ENCODE data around the gene COA8.
A peak's percentile ranks its signal among the peaks of the same experiment; 100 is the strongest.
"Not testable (repeated sequence)": the region's sequence is repeated elsewhere in the genome, so short reads cannot be mapped to it uniquely, and the experiment has no call there.

The COA8 gene

DNA sequence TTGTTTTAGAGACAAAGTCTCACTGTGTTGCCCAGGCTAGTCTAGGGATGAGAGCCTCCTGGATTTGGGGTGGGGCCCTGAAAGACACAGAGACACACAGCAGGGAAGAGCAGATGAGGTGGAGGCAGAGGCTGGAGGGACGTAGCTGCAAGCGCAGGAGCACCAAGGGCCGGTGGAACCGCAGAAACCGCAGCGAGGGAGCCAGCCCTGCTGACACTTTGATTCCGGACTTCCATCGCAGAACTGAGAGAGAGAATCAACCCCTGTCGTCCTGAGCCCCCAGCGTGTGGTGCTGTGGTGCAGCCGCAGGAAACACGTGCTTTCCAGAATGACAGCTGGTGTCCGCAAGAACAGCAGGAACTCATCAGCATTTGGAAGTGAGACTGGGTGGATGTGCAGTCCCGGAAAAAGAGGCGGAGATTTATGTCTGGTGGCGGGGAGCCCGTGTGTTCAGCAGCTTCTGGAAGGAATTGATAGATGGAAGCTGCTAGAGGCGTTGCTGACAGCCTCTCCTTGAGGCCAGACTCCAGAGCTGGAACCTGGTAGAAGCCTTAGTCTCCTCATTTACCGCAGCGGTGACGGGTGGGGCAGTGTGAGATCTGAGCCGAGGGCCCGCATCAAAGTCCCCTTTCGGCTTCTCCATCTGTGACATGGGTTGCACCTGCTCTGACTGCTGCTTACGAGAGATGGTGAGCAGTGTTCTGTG lies 44.4 kb downstream of the COA8 start:
- H2BK5ac ChIP-seq (ENCODE audit: low read length) = no peak overlapping the region

GRCh38 chr14:103607822-103608221 lies 45.1 kb downstream of the COA8 start:
- no CpG with 5 or more reads among the region's 15 CpGs for WGBS (ENCODE audit: extremely low coverage, insufficient coverage, low lambda C conversion rate)
- no peaks in the 10 kb centered on the region for H3K79me2 ChIP-seq (ENCODE audit: control insufficient read depth, insufficient read depth, low read length)

More for the DNA sequence above, 44.4 kb downstream of the COA8 start:
- Histone ChIP-seq H3K4me1 (ENCODE audit: control insufficient read depth, low read depth, low read length) (no peaks in the 10 kb centered on the region), H3K79me1 (ENCODE audit: low read length) (no peaks in the 10 kb centered on the region), H4K5ac (ENCODE audit: low read length) (no peak overlapping the region), H3K27ac (ENCODE audit: low read depth, low read length) (no peak overlapping the region), H3K18ac (ENCODE audit: low read length) (no peak overlapping the region), H3K4ac (ENCODE audit: low read depth, low read length) (no peak overlapping the region), H3K36me3 (ENCODE audit: control insufficient read depth, insufficient read depth, low read length) (no peaks in the 10 kb centered on the region), H4K8ac (ENCODE audit: low read depth, low read length) (no peak overlapping the region), H2BK120ac (ENCODE audit: low read depth, low read length) (no peak overlapping the region), H3K23ac (ENCODE audit: low read length) (no peak overlapping the region), H3K27me3 (ENCODE audit: insufficient read depth, low read length, poor library complexity) (no peaks in the 10 kb centered on the region), H2AK5ac (ENCODE audit: low read length) (no peak overlapping the region), H3K79me2 (ENCODE audit: control insufficient read depth, insufficient read depth, low read length) (no peaks in the 10 kb centered on the region), H3K4me3 (ENCODE audit: low read length) (no peak overlapping the region), H3K9ac (ENCODE audit: low read length) (no peak overlapping the region), H3K56ac (ENCODE audit: low read length) (no peak overlapping the region), H2BK15ac (replicated peaks; ENCODE audit: low read depth) (no peak overlapping the region), H3K4me2 (ENCODE audit: low read length) (no peak overlapping the region)
- WGBS (ENCODE audit: extremely low coverage, insufficient coverage, low lambda C conversion rate) = no CpG with 5 or more reads among the region's 25 CpGs
- DNase-seq = peak; percentile 55

GRCh38 chr14:103609081-103609480 lies 46.3 kb downstream of the COA8 start:
- H2BK15ac ChIP-seq (replicated peaks; ENCODE audit: low read depth); H3K4me2 ChIP-seq (ENCODE audit: low read length); H3K18ac ChIP-seq (ENCODE audit: low read length); H2BK5ac ChIP-seq (ENCODE audit: low read length); H3K4me1 ChIP-seq (ENCODE audit: control insufficient read depth, low read depth, low read length); H3K79me2 ChIP-seq (ENCODE audit: control insufficient read depth, insufficient read depth, low read length); DNase-seq; H4K5ac ChIP-seq (ENCODE audit: low read length); H4K8ac ChIP-seq (ENCODE audit: low read depth, low read length); H3K9ac ChIP-seq (ENCODE audit: low read length); H2AK5ac ChIP-seq (ENCODE audit: low read length); H3K27ac ChIP-seq (ENCODE audit: low read depth, low read length); H2BK120ac ChIP-seq (ENCODE audit: low read depth, low read length); H3K56ac ChIP-seq (ENCODE audit: low read length); H3K27me3 ChIP-seq (ENCODE audit: insufficient read depth, low read length, poor library complexity); H3K4me3 ChIP-seq (ENCODE audit: low read length); H3K36me3 ChIP-seq (ENCODE audit: control insufficient read depth, insufficient read depth, low read length); H3K23ac ChIP-seq (ENCODE audit: low read length); H3K79me1 ChIP-seq (ENCODE audit: low read length); H3K4ac ChIP-seq (ENCODE audit: low read depth, low read length): not testable (repeated sequence)
- WGBS (ENCODE audit: extremely low coverage, insufficient coverage, low lambda C conversion rate) = no CpG with 5 or more reads among the region's 4 CpGs

More at GRCh38 chr14:103607822-103608221, 45.1 kb downstream of the COA8 start:
- Histone ChIP-seq H3K56ac (ENCODE audit: low read length) (no peak overlapping the region), H2AK5ac (ENCODE audit: low read length) (no peak overlapping the region), H2BK5ac (ENCODE audit: low read length) (no peak overlapping the region), H3K27ac (ENCODE audit: low read depth, low read length) (no peak overlapping the region), H3K27me3 (ENCODE audit: insufficient read depth, low read length, poor library complexity) (no peaks in the 10 kb centered on the region), H3K9ac (ENCODE audit: low read length) (no peak overlapping the region), H3K4me3 (ENCODE audit: low read length) (no peak overlapping the region), H3K18ac (ENCODE audit: low read length) (no peak overlapping the region), H4K8ac (ENCODE audit: low read depth, low read length) (no peak overlapping the region), H3K36me3 (ENCODE audit: control insufficient read depth, insufficient read depth, low read length) (no peaks in the 10 kb centered on the region), H3K4me1 (ENCODE audit: control insufficient read depth, low read depth, low read length) (no peaks in the 10 kb centered on the region), H3K79me1 (ENCODE audit: low read length) (no peaks in the 10 kb centered on the region), H2BK120ac (ENCODE audit: low read depth, low read length) (no peak overlapping the region), H3K4ac (ENCODE audit: low read depth, low read length) (no peak overlapping the region), H4K5ac (ENCODE audit: low read length) (no peak overlapping the region), H2BK15ac (replicated peaks; ENCODE audit: low read depth) (no peak overlapping the region), H3K23ac (ENCODE audit: low read length) (no peak overlapping the region), H3K4me2 (ENCODE audit: low read length) (no peak overlapping the region)
- DNase-seq = no peak

- H3K56ac ChIP-seq (ENCODE audit: low read length) = no peak overlapping the region
- no peak overlapping the region for H3K27ac ChIP-seq (ENCODE audit: low read depth, low read length)
- no peak overlapping the region for H3K4me2 ChIP-seq (ENCODE audit: low read length)
- H3K23ac ChIP-seq (ENCODE audit: low read length) = no peak overlapping the region
- no peak overlapping the region for H3K9ac ChIP-seq (ENCODE audit: low read length)
- H2BK5ac ChIP-seq (ENCODE audit: low read length) = no peak overlapping the region
- no peak overlapping the region for H3K18ac ChIP-seq (ENCODE audit: low read length)
- no peak overlapping the region for H2AK5ac ChIP-seq (ENCODE audit: low read length)
- no peaks in the 10 kb centered on the region for H3K79me2 ChIP-seq (ENCODE audit: control insufficient read depth, insufficient read depth, low read length)
- no peaks in the 10 kb centered on the region for H3K79me1 ChIP-seq (ENCODE audit: low read length)
- H4K8ac ChIP-seq (ENCODE audit: low read depth, low read length) = no peak overlapping the region
- no peak for DNase-seq
- H2BK15ac ChIP-seq (replicated peaks; ENCODE audit: low read depth) = no peak overlapping the region
- no peak overlapping the region for H3K4me3 ChIP-seq (ENCODE audit: low read length)
- H2BK120ac ChIP-seq (ENCODE audit: low read depth, low read length) = no peak overlapping the region
- no peaks in the 10 kb centered on the region for H3K4me1 ChIP-seq (ENCODE audit: control insufficient read depth, low read depth, low read length)
- H4K5ac ChIP-seq (ENCODE audit: low read length) = no peak overlapping the region
- H3K36me3 ChIP-seq (ENCODE audit: control insufficient read depth, insufficient read depth, low read length) = no peaks in the 10 kb centered on the region
- no CpG with 5 or more reads among the region's 2 CpGs for WGBS (ENCODE audit: extremely low coverage, insufficient coverage, low lambda C conversion rate)
- no peaks in the 10 kb centered on the region for H3K27me3 ChIP-seq (ENCODE audit: insufficient read depth, low read length, poor library complexity)
- no peak overlapping the region for H3K4ac ChIP-seq (ENCODE audit: low read depth, low read length)
These were observed 48.5 kb downstream of the COA8 start for GRCh38 chr14:103611215-103611614.

GRCh38 chr14:103613517-103613916 lies 50.8 kb downstream of the COA8 start:
- no peak overlapping the region for H3K23ac ChIP-seq (ENCODE audit: low read length)
- no peak overlapping the region for H3K4ac ChIP-seq (ENCODE audit: low read depth, low read length)
- no peaks in the 10 kb centered on the region for H3K36me3 ChIP-seq (ENCODE audit: control insufficient read depth, insufficient read depth, low read length)
- H4K5ac ChIP-seq (ENCODE audit: low read length) = no peak overlapping the region
- H2BK15ac ChIP-seq (replicated peaks; ENCODE audit: low read depth) = no peak overlapping the region
- H4K8ac ChIP-seq (ENCODE audit: low read depth, low read length) = no peak overlapping the region
- no peak overlapping the region for H3K4me3 ChIP-seq (ENCODE audit: low read length)
- no peak overlapping the region for H3K56ac ChIP-seq (ENCODE audit: low read length)
- no peak overlapping the region for H2BK5ac ChIP-seq (ENCODE audit: low read length)
- no peak overlapping the region for H3K9ac ChIP-seq (ENCODE audit: low read length)
- no peaks in the 10 kb centered on the region for H3K79me1 ChIP-seq (ENCODE audit: low read length)
- no peaks in the 10 kb centered on the region for H3K27me3 ChIP-seq (ENCODE audit: insufficient read depth, low read length, poor library complexity)
- H3K4me2 ChIP-seq (ENCODE audit: low read length) = no peak overlapping the region
- no peak overlapping the region for H3K18ac ChIP-seq (ENCODE audit: low read length)
- DNase-seq = no peak
- no peak overlapping the region for H2BK120ac ChIP-seq (ENCODE audit: low read depth, low read length)
- H2AK5ac ChIP-seq (ENCODE audit: low read length) = no peak overlapping the region
- WGBS (ENCODE audit: extremely low coverage, insufficient coverage, low lambda C conversion rate) = no CpG with 5 or more reads among the region's 4 CpGs
- H3K79me2 ChIP-seq (ENCODE audit: control insufficient read depth, insufficient read depth, low read length) = no peaks in the 10 kb centered on the region
- H3K27ac ChIP-seq (ENCODE audit: low read depth, low read length) = no peak overlapping the region
- no peaks in the 10 kb centered on the region for H3K4me1 ChIP-seq (ENCODE audit: control insufficient read depth, low read depth, low read length)
